Heart left ventricle (tissue), 13 donors: ENCODE results near the gene AGAP2.

Experiments
- CTCF ChIP-seq, 12 donors: fragments of 200-600 bp; sonication (generic) in 4 of 12; IDR thresholded peaks; one replicate each; pipeline versions ENCODE4 v1.5.0 to v1.8.0; 2018 to 2022; ENCODE audit warnings: antibody characterized with exemption in 12 of 12, mild to moderate bottlenecking in 5 of 12
- POLR2A ChIP-seq, 2 donors: fragments of 450-650 bp; IDR thresholded peaks; one replicate each; pipeline ENCODE4 v1.6.1; 2017; ENCODE audit warnings: antibody characterized with exemption in 2 of 2, mild to moderate bottlenecking in 2 of 2, moderate library complexity in 2 of 2
- donor health status: ischemic (EF 13 %, LVEDD 7.1; RV severe dilation, severe dysfunction).
- donor health status: DM: no; HTN: yes; CAD: no.
- donor health status: DM: no; HTN: no; CAD: no.
- donor health status: ischemic (EF 25% LVEDD 6.9; RV normal size, moderate dysfunction).
- donor health status: ischemic (EF 25% LVEDD 5.7; RV mildly dilated, moderate dysfunction).
- donor health status: ischemic (EF 35%, LVEDD 5.7; RV mildly dilated, moderate dysfunction).
- donor health status: nonischemic (EF 11% LVEDD 7.7; RV severe dilation, severe dysfunction).
- donor health status: DM: yes; HTN: yes; CAD: no.
- donor health status: PGD.
- donor health status: ischemic (EF 29% LVEDD 5.4; RV normal size, mild dysfunction).
- donor health status: nonischemic (EF 23%, LVEDD 6.1; RV moderate dilation, normal function).

DNA sequence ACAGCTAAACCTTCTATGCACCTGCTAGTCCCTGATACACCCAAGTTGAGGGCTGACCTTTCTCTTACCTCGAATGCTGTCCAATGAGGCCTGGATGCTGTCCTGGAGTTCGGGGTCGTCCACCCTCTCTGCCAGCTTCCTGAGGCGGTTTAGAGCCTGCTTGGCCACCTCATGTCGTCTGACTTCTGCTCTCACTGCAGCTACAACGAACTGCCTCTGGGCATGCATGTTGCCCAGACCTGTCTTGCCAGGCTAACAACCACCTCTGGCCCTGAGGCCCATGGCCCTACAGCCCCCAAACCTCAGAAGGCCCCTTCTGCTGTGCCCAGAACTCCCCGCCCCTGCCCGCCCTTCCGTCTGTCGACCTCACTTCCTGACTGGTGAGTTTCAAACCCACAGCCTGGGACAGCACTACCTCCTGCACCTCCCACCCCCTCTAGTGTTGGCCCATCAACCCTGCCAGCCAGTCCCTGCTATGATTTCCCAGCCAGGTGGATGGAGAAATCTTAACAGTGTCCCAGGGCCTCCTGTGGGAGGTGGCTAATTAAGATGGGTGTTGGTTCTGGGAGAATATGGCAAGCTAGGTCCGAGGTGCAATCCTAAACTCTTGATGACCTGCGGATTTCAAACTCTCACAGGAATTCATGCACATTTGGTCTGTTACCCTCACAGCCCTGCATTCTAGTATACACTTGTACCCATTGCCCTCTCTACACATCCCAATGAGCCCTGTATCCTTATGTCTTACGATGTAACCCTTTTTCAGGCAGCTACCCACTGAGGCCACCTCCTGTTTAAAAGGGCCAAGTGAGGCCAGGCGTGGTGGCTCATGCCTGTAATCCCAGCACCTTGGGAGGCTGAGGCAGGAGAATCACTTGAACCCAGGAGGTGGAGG lies 3.5 kb upstream of the AGAP2 start:
- TF ChIP-seq CTCF (IDR thresholded peaks at IDR 0.05) = no peak
- TF ChIP-seq POLR2A (IDR thresholded peaks at IDR 0.05) = no peak
